ENCODE data around the gene COL27A1.

The COL27A1 gene

DNA sequence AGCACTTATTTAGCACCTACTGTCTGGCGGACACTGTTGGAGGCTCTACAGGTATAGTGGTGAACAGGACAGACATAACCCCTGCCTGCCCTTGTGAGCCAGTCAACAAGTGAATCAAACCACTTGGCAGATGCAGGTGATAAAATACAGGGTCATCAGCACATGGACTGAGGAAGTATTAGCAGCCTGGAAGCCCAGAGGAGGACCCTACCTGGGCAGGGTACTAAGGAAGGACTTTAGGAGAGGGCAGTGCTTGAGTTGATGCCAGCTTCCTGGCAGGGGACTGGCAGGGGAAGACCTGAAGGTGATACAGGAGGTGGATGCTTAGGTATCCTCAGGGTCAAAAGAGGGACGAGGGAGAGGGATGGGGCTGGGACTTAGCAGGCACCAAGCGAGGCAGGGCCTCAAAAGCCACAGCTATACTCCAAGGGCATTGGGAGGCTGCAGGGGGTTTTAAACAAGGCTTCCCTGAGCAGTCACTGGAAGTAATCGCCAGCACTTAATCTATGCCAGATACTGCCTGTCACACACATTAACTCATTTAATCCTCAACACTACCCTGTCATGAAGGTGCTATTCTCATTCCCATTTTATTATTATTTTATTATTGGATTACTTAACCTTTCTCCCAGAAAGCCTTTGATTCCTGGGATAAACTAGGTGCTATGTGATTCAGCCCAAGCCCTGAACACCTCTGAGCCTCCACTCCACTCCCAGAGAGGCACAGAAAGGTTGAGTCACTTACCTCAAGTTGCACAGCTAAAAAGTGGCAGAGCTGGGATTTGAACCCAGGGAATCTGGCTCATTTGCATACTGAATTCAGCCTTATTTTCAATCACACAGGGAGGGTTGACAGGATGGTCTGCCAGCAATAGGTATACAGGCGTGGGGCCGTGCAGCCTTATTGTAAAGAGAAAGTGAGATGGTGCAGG is 103.8 kb downstream of the COL27A1 start:
- H2BK120ac ChIP-seq (ENCODE audit: low read depth, low read length): no peak overlapping the region
- no CpG with 5 or more reads among the region's 6 CpGs for WGBS, 2 donors (ENCODE audit: extremely low coverage in 2 of 2, insufficient read length in 2 of 2, insufficient replicate concordance in 1 of 2)
- no peaks in the 10 kb centered on the region for H3K9me3 ChIP-seq (replicated peaks in 1 of 2; ENCODE audit: control insufficient read depth in 2 of 2, insufficient read depth in 1 of 2, low read depth in 1 of 2, low read length in 2 of 2)
- H3K4me3 ChIP-seq (ENCODE audit: low read length in 2 of 2): no peak overlapping the region
- no peak overlapping the region for H2BK15ac ChIP-seq (ENCODE audit: low read length)
- H3K14ac ChIP-seq (ENCODE audit: low read length): no peak overlapping the region
- H3K4me2 ChIP-seq (ENCODE audit: insufficient read depth, low read length, poor library complexity, severe bottlenecking): no peak overlapping the region
- no peak overlapping the region for H3K18ac ChIP-seq (ENCODE audit: low read length)
- no peak overlapping the region for H3K27ac ChIP-seq (replicated peaks; ENCODE audit: low read length)
- no peak overlapping the region for H3K4ac ChIP-seq (ENCODE audit: low read length)
- peak overlapping the region; percentile 15 for H2BK5ac ChIP-seq (ENCODE audit: low read length)
- no peak overlapping the region for H2AK5ac ChIP-seq (ENCODE audit: low read depth, low read length)
- no peaks in the 10 kb centered on the region for H3K27me3 ChIP-seq (ENCODE audit: control insufficient read depth in 3 of 3, insufficient read depth in 3 of 3, low read depth in 1 of 3, low read length in 3 of 3)
- peaks cover 0 to 2% of the 10 kb centered on the region in 2 donors for H3K36me3 ChIP-seq (replicated peaks in 1 of 2; ENCODE audit: control insufficient read depth in 2 of 2, insufficient read depth in 2 of 2, low read length in 2 of 2)
- H4K8ac ChIP-seq (ENCODE audit: low read depth, low read length): no peak overlapping the region
- no peak overlapping the region for H4K91ac ChIP-seq (ENCODE audit: low read depth, low read length, poor library complexity)
- H2AFZ ChIP-seq (ENCODE audit: low read length): no peak overlapping the region
- no peaks in the 10 kb centered on the region for H3K79me1 ChIP-seq (ENCODE audit: low read depth, low read length)
- peaks cover 4 to 5% of the 10 kb centered on the region in 2 donors for H3K4me1 ChIP-seq (ENCODE audit: control insufficient read depth in 2 of 2, insufficient read depth in 1 of 2, low read depth in 1 of 2, low read length in 2 of 2)
- DNase-seq (ENCODE audit: low spot score): no peak
- H3K9ac ChIP-seq (ENCODE audit: low read depth, low read length, poor library complexity): peak overlapping the region; percentile 27
- peak overlapping the region; percentile 40 for H3K23ac ChIP-seq (ENCODE audit: low read depth, low read length, poor library complexity)
- no peak overlapping the region for H2BK12ac ChIP-seq (ENCODE audit: low read length)

DNA sequence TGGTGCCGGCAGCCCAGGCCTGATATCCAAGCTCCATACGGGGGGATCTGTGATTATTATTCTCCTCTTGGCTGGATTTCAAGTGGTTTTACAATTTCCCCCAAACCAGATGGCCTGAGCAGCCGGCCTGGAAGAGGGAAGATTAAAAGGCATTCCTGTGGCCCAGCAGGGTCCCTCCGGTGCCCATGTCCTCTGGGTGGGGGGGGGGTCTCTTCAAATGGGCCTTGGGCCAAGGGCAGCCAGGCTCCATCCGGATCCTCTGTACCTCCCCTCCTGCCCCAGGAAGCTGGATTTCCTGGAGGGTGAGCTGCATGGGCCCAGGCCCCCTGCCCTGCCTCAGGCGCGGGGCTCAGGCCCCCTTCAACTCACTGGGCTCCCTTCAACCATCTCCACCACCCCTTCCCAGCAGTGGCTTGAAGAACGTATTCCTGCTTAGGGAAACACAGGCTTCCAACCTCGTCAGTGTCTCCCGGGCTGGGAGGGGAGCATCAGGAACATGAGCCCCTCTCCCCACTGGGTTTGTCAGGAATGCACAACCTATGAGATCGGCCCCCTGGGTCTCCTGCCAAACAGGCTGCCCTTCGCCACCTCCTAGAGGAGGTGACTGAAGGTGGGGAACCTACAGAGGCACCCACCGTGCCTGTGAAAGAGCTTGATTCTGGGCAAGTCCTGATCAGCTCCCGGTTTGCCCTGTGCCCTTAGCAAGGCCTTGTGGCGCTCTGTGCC is 104.6 kb downstream of the COL27A1 start:
- Histone ChIP-seq H3K18ac (ENCODE audit: low read length) (peak overlapping the region; percentile 54), H3K27me3 (ENCODE audit: control insufficient read depth in 3 of 3, insufficient read depth in 3 of 3, low read depth in 1 of 3, low read length in 3 of 3) (no peaks in the 10 kb centered on the region), H3K23ac (ENCODE audit: low read depth, low read length, poor library complexity) (no peak overlapping the region), H3K4ac (ENCODE audit: low read length) (no peak overlapping the region), H2BK120ac (ENCODE audit: low read depth, low read length) (no peak overlapping the region), H2BK12ac (ENCODE audit: low read length) (no peak overlapping the region), H2AFZ (ENCODE audit: low read length) (no peak overlapping the region), H4K8ac (ENCODE audit: low read depth, low read length) (no peak overlapping the region), H3K27ac (replicated peaks; ENCODE audit: low read length) (no peak overlapping the region), H3K9me3 (replicated peaks in 1 of 2; ENCODE audit: control insufficient read depth in 2 of 2, insufficient read depth in 1 of 2, low read depth in 1 of 2, low read length in 2 of 2) (no peaks in the 10 kb centered on the region), H3K4me1 (ENCODE audit: control insufficient read depth in 2 of 2, insufficient read depth in 1 of 2, low read depth in 1 of 2, low read length in 2 of 2) (peaks cover 8 to 10% of the 10 kb centered on the region in 2 donors), H2BK5ac (ENCODE audit: low read length) (no peak overlapping the region), H3K36me3 (replicated peaks in 1 of 2; ENCODE audit: control insufficient read depth in 2 of 2, insufficient read depth in 2 of 2, low read length in 2 of 2) (peaks cover 0 to 2% of the 10 kb centered on the region in 2 donors), H4K91ac (ENCODE audit: low read depth, low read length, poor library complexity) (no peak overlapping the region), H2AK5ac (ENCODE audit: low read depth, low read length) (peak overlapping the region; percentile 57), H2BK15ac (ENCODE audit: low read length) (peak overlapping the region; percentile 13), H3K79me1 (ENCODE audit: low read depth, low read length) (no peaks in the 10 kb centered on the region), H3K4me3 (ENCODE audit: low read length in 2 of 2) (no peak overlapping the region), H3K4me2 (ENCODE audit: insufficient read depth, low read length, poor library complexity, severe bottlenecking) (no peak overlapping the region), H3K14ac (ENCODE audit: low read length) (no peak overlapping the region), H3K9ac (ENCODE audit: low read depth, low read length, poor library complexity) (no peak overlapping the region)
- DNase-seq (ENCODE audit: low spot score): no peak
- no CpG with 5 or more reads among the region's 15 CpGs for WGBS, 2 donors (ENCODE audit: extremely low coverage in 2 of 2, insufficient read length in 2 of 2, insufficient replicate concordance in 1 of 2)

DNA sequence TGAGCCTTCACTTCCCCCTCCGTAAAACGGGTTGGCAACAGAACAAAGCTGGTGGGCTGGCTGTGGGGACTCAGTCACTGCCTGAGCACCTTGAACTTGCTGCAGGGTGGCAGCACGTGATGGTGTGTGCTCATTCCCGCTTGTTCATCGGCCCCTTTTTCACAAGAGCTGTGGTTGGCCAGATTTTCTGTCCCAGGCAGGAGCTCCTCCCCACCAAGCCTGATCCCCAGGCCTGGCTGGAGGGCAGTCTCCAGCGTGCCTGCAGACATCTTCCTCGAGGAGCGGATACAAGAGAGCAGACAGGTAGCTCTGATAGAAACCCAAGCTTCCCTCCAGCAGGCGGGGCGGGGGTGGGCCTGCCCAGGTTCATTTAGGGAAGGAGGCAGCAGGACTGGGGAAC is 105.7 kb downstream of the COL27A1 start:
- Histone ChIP-seq H3K9ac (ENCODE audit: low read depth, low read length, poor library complexity) (no peak overlapping the region), H3K23ac (ENCODE audit: low read depth, low read length, poor library complexity) (no peak overlapping the region), H3K36me3 (replicated peaks in 1 of 2; ENCODE audit: control insufficient read depth in 2 of 2, insufficient read depth in 2 of 2, low read length in 2 of 2) (peaks cover 0 to 1% of the 10 kb centered on the region in 2 donors), H3K4me3 (ENCODE audit: low read length in 2 of 2) (no peak overlapping the region), H3K4ac (ENCODE audit: low read length) (no peak overlapping the region), H3K27me3 (ENCODE audit: control insufficient read depth in 3 of 3, insufficient read depth in 3 of 3, low read depth in 1 of 3, low read length in 3 of 3) (no peaks in the 10 kb centered on the region), H2AK5ac (ENCODE audit: low read depth, low read length) (no peak overlapping the region), H3K18ac (ENCODE audit: low read length) (no peak overlapping the region), H4K8ac (ENCODE audit: low read depth, low read length) (no peak overlapping the region), H2BK12ac (ENCODE audit: low read length) (no peak overlapping the region), H3K4me2 (ENCODE audit: insufficient read depth, low read length, poor library complexity, severe bottlenecking) (no peak overlapping the region), H3K27ac (replicated peaks; ENCODE audit: low read length) (no peak overlapping the region), H3K9me3 (replicated peaks in 1 of 2; ENCODE audit: control insufficient read depth in 2 of 2, insufficient read depth in 1 of 2, low read depth in 1 of 2, low read length in 2 of 2) (no peaks in the 10 kb centered on the region), H3K4me1 (ENCODE audit: control insufficient read depth in 2 of 2, insufficient read depth in 1 of 2, low read depth in 1 of 2, low read length in 2 of 2) (peaks cover 8 to 10% of the 10 kb centered on the region in 2 donors), H2BK15ac (ENCODE audit: low read length) (no peak overlapping the region), H2BK120ac (ENCODE audit: low read depth, low read length) (no peak overlapping the region), H3K14ac (ENCODE audit: low read length) (peak overlapping the region; percentile 4), H2AFZ (ENCODE audit: low read length) (no peak overlapping the region), H4K91ac (ENCODE audit: low read depth, low read length, poor library complexity) (no peak overlapping the region), H3K79me1 (ENCODE audit: low read depth, low read length) (no peaks in the 10 kb centered on the region), H2BK5ac (ENCODE audit: low read length) (no peak overlapping the region)
- no CpG with 5 or more reads among the region's 10 CpGs for WGBS, 2 donors (ENCODE audit: extremely low coverage in 2 of 2, insufficient read length in 2 of 2, insufficient replicate concordance in 1 of 2)
- no peak for DNase-seq (ENCODE audit: low spot score)

DNA sequence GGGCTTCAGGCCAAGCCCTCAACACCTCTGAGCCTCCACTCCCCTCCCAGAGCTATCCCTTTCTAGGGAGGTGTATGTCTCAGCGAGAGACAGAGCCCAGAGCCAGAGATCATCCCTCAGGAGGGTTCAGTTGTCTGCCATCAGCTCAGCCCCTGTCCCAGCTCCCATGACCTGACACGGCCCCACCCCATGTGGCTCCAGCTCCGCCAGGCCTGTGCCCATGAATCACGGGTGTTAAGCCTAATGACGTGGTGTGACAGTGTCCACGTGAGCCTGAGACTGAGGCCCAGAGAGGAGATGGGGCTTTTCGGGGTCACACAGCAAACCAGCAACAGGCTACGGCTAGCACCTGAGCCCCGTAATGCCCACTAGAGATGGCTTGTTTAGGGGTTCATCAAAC is 106.7 kb downstream of the COL27A1 start:
- Histone ChIP-seq H3K4me1 (ENCODE audit: control insufficient read depth in 2 of 2, insufficient read depth in 1 of 2, low read depth in 1 of 2, low read length in 2 of 2) (peaks cover 8 to 10% of the 10 kb centered on the region in 2 donors), H3K18ac (ENCODE audit: low read length) (no peak overlapping the region), H3K79me1 (ENCODE audit: low read depth, low read length) (no peaks in the 10 kb centered on the region), H2BK5ac (ENCODE audit: low read length) (no peak overlapping the region), H3K9ac (ENCODE audit: low read depth, low read length, poor library complexity) (no peak overlapping the region), H2BK15ac (ENCODE audit: low read length) (no peak overlapping the region), H3K36me3 (replicated peaks in 1 of 2; ENCODE audit: control insufficient read depth in 2 of 2, insufficient read depth in 2 of 2, low read length in 2 of 2) (peaks cover 0 to 1% of the 10 kb centered on the region in 2 donors), H3K23ac (ENCODE audit: low read depth, low read length, poor library complexity) (no peak overlapping the region), H3K4me2 (ENCODE audit: insufficient read depth, low read length, poor library complexity, severe bottlenecking) (no peak overlapping the region), H3K4me3 (ENCODE audit: low read length in 2 of 2) (no peak overlapping the region), H3K4ac (ENCODE audit: low read length) (no peak overlapping the region), H4K8ac (ENCODE audit: low read depth, low read length) (no peak overlapping the region), H2BK12ac (ENCODE audit: low read length) (no peak overlapping the region), H3K27ac (replicated peaks; ENCODE audit: low read length) (no peak overlapping the region), H2AK5ac (ENCODE audit: low read depth, low read length) (no peak overlapping the region), H2BK120ac (ENCODE audit: low read depth, low read length) (no peak overlapping the region), H3K27me3 (ENCODE audit: control insufficient read depth in 3 of 3, insufficient read depth in 3 of 3, low read depth in 1 of 3, low read length in 3 of 3) (no peaks in the 10 kb centered on the region), H2AFZ (ENCODE audit: low read length) (no peak overlapping the region), H3K9me3 (replicated peaks in 1 of 2; ENCODE audit: control insufficient read depth in 2 of 2, insufficient read depth in 1 of 2, low read depth in 1 of 2, low read length in 2 of 2) (no peaks in the 10 kb centered on the region), H3K14ac (ENCODE audit: low read length) (no peak overlapping the region), H4K91ac (ENCODE audit: low read depth, low read length, poor library complexity) (no peak overlapping the region)
- no CpG with 5 or more reads among the region's 9 CpGs for WGBS, 2 donors (ENCODE audit: extremely low coverage in 2 of 2, insufficient read length in 2 of 2, insufficient replicate concordance in 1 of 2)
- no peak for DNase-seq (ENCODE audit: low spot score)

Data from neuronal stem cell (in vitro differentiated cells).